Iris pigment epithelial cell (primary cell): ENCODE results near the gene FRMD1.

Source experiments
- DNase-seq: peaks from one replicate; pipeline ENCODE4 v3.0.0-alpha.2; 2011; ENCODE audit warnings: low read depth

The FRMD1 gene

DNA sequence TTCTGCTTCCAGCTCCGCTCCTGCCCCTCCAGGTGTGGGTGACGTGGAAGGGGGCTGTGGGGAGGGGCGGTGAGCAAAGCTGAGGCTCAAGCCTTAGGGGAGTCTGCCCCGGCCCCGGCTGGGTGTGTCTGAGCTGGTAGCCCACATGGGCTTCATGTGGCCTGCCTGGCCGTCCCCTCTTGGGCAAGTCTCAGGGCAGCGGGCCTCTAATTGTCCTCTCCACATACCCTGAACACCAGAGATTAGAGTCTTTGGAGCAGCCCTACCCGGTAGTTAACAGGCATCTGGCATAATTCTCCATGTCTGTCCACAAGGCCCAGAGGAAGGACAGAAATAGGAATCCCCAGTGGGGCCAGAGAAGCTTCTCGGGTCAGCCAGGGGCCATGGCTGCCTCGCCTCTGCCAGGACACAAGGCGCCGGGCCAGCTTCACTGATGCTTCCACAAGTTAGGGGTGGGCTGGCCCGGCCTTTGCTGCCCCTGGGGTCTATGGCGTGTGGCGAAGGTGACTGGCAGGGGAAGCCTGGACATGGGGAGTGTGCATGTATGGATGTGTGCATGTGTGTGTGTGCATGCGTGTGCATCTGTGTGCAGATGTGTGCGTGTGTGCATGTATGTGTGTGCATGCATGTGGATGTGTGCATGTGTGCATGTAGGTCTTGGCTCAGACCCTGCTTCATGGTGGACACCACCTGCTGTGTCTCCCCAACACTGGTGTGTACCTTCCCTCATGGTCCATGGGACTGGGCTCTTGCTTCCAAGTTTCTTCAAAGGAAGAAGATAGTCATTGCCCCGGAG lies 24.0 kb downstream of the FRMD1 start:
- DNase-seq = no peak

DNA sequence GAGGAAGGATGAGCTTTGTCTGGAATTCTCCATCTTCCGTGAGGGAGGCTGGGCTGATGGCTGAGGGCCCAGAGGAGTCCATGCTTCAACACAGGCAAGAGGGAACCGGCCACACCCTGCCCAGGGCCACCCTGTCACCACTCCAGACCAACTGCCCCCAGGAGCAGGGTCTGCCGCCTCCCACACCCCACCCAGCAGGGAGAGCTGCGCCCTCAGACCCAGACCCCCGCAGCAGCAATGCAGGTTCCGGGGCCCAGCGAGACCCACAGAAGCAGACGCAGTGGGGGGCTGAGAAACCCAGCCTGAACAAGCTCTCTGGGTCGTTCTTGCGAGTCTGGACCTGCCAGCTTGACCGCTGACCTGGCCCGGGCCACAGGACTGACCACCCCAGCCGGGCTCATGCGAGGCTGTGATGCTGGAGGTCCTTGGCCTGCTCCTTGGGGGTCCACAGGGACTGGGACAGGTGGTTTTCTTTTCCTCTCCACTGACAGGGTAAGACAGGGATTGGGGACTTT lies 25.0 kb downstream of the FRMD1 start:
- no peak for DNase-seq

GRCh38 chr6:168053086-168053956 lies 25.7 kb downstream of the FRMD1 start:
- DNase-seq = no peak

DNA sequence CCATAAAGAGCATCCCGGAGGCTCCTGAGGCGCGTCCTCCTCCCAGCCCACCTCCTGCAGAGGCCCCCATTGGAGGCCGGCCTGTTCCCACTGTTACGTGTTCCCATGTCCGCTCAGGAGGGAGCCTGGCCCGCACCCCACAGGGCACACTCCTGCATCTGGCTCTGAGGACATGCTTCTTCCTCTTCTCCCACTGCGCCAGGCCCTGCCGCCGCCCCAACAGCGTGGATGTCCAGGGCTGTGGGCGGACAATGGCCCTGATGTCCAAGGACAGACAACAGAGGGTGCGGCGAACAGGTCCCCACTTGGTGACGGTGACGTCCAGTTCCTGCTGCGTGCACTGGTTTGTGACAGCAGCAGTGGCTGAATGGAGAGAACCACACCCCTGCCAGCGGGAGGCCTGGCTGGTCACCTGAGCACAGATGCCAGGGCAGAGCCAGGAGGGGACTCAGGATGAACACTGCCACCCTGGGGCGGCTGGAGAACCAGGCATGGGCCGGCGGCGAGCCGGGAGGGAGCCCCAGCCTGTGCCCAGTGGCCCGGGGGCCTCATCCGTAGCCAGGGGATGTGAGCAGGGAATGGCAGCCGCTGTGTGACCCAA lies 26.6 kb downstream of the FRMD1 start:
- DNase-seq = no peak

- no peak for DNase-seq
These were observed 27.4 kb downstream of the FRMD1 start for GRCh38 chr6:168051648-168052047.

DNA sequence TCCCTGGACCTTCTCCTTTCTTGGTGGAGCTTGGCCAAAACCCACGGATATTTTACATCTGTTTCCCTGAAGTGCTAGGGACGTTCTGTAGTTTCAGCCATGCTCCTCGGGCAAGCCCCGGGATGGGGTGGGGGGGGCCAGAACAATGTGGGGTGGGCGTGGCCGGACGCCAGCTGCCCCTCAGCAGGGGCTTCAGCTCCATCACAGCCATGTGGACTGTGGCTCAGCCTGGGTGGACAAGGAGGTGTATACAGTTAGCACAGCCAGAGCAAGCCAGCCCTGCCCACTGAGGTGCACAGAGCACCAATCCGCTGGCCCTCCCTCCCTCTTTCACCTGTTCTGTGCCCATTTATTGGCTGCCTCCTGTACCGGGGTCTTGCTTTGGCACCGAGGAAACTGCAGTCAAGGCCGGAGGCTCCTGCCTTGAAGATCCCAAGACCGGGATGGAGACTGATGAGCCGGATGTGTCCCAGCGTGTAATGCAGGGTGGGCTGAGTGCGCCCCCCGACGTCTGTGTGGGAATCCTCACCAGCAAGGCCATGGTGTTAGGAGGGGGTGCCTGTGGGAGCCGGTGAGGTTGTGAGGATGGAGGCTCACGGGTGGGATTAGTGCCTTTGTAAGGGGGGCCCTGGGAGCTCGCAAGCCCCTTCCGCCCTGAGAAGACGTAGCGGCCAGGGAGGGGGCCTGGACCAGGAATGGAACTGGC lies 28.0 kb downstream of the FRMD1 start:
- DNase-seq = no peak

DNA sequence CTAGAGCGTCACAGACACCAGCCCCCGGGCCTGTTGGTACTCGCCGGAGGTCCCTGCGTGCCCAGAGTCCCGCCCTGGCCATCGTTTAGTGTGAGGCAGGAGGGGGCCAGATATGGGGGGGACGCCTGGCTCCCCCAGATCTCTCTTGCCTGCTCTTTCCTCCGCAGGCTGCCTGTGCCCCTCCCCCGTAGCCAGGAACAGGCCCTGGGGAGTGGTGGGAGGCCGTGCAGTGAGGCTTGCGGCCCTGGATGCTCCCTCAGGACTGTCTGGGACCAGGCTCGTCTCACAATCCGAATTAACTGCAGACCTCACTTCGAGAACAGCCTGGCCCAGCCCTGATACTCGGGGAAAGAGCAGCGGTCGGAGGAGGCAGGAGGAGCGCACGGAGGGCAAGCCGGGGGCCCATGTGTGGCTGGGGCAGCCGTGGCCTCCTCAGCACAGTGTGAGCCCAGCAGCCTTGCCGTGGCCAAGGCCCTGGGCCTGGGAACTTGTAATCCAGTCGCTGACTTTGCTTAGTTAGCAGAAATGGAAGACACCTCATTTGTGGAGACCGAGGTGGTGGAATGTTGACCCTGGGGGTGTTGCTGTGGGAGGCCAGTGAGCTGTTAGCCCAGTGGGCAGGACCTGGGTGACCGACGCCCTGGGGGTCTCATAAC lies 28.7 kb downstream of the FRMD1 start:
- no peak for DNase-seq

DNA sequence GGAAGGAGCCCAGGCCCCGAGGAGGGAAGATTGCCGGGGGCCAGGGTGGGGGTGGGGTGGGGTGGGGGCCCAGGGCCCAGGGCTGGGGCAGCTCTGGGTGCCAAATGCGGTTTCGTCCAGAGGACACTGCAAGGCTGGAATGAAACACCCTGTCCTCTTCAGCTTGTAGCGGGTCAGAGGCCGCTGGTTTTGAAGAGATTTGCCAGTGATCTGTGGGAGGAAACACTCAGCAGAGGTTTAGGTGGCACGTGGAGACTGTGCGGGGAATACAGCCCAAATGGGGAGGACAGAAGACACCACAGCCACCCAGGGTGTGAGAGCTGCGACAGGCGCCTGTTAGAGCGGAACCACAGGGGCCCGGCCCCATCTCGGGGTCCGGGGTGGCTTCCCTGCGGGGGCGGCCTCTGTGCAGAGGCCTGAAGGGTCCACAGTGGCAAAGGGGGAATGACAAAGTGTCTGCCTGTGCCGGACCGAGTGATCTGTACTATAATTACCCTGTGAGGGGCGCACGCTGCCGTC lies 29.2 kb downstream of the FRMD1 start:
- DNase-seq = no peak

GRCh38 chr6:168049277-168049676 lies 29.7 kb downstream of the FRMD1 start:
- DNase-seq = no peak

DNA sequence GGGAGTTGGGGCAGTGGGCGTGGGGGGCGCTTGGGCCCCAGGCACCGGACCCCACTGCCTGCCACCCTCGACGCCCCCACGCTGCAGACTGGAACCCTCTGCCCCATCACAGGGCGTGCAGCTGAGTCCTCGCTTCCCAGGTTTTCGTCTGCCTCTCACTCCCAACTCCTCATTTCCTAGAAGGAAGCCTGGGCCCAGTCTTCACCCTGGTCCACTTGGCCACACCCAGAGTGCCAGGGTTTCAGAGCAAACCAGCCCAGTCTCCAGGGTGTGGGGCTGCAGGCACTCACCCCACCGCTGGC lies 30.3 kb downstream of the FRMD1 start:
- no peak for DNase-seq

- no peak for DNase-seq
These were observed 30.9 kb downstream of the FRMD1 start for GRCh38 chr6:168047841-168048723.

DNA sequence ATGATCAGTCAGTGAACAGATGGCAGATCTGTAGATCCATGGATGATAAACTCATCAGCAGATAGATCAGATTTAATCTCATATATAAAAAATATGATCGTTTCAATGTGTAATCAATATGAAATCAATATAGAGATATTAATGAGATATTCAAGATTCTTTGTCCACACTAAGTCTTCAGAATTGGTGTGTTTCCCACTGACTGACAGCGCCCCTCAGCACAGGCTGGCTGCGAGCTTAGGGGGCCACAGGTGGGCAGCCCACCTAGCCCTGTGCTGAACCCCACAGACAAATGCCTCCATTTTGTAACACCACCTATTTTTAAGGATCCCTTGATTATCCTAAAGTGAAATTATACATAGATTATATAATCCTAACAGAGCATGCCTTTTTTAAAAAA lies 32.3 kb downstream of the FRMD1 start:
- no peak for DNase-seq

- no peak for DNase-seq
These were observed 33.0 kb downstream of the FRMD1 start for GRCh38 chr6:168045706-168046620.

DNA sequence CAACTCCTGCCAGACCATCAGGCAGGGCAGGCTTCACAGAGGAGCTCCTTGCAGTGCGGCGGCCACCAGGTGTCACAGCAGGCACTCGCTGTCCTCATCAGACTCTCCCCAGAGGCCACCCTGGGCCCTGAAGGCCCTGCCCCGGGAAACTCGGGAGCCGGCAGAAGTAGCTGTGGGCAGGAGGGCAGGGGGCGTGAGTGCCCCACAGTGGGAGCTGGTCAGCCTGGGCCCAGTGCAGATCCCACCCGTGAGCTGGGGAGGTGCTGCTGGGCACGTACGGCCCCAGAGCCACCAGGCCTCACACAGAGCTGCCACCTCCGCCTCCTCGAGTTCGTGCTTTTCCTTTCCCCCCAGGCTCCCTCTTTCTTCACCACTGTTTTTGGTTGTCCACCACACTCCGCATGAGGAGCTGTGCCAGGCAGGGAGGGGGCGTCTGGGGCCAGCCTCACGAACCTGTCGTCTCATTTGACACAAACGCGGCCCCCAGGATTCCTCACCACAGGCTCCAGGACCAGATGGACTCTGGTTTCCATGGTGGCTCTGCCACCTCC lies 33.8 kb downstream of the FRMD1 start:
- DNase-seq = no peak

GRCh38 chr6:168044521-168045130 lies 34.4 kb downstream of the FRMD1 start:
- no peak for DNase-seq

DNA sequence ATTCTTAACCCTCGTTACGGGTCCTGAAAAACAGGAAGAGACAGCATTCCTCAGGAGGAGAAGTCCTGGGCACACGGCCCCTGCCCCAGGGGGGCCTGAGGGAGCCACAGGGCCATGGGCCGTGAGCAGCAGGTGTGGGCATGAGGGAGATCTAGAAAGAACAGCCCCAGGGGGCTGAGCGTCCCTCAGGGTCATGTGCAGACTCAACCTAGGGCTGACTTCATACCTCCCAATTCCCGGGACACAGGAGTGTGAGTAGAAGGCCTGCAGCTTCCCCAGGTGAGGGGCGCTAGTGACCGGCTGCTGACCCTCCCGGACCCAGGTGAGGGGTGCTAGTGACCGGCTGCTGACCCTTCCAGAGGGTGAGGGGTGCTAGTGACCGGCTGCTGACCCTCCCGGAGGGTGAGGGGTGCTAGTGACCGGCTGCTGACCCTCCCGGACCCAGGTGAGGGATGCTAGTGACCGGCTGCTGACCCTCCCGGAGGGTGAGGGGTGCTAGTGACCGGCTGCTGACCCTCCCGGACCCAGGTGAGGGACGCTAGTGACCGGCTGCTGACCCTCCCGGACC lies 35.1 kb downstream of the FRMD1 start:
- no peak for DNase-seq

DNA sequence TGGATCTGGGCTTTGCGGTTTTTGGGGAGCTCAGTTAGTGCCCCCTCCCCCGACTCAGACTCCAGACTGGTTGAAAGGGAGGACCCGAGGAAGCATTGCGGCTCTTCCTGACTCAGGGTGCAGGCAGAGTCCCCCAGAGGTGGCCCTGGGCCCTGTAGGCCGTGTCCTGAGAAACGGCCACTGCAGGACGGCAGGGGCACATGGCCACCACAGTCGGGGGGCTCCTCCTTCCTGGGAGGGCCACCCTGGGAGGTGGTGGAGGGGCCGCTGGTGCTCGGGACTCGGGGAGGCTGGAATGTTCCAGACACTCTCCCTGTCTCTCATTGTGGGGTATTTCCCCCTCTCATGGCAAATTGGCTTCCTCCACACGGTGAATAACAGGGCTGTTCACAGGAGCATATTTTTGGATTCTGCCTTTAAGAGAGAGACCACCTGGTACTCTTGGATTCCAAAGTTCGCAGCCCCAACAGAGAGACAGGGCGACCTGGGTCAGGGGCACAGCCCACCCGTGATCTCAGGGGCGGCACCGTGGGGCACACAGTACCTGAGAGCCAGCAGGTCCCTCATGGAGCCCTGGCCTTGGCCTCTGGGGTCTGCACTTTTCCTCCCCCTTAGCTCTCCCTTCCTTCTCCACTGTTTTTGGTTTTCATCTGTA lies 35.7 kb downstream of the FRMD1 start:
- no peak for DNase-seq
